Fibroblast of lung (primary cell): Measurements from ENCODE around the gene NRAP.

Source experiments
- CTCF ChIP-seq, 2 donors: IDR thresholded peaks in 1 of 2; conservative IDR thresholded peaks in 1 of 2; 1 replicate in 1 of 2; 2 replicates in 1 of 2; pipeline ENCODE4 v1.5.1; 2011 to 2012; ENCODE audit warnings: low read length in 2 of 2, control low read depth in 1 of 2, inconsistent platforms in 1 of 2, low read depth in 1 of 2, mild to moderate bottlenecking in 1 of 2
- EZH2 ChIP-seq: IDR thresholded peaks from 2 replicates; pipeline ENCODE4 v1.5.1; 2012; ENCODE audit warnings: low read length, control low read depth, mild to moderate bottlenecking; ENCODE audit errors: missing control alignments

- no peak for TF ChIP-seq EZH2
- no peak for TF ChIP-seq CTCF (conservative IDR thresholded peaks at IDR 0.05 in 1 of 2, IDR thresholded peaks at IDR 0.05 in 1 of 2; ENCODE audit: low read depth in 1 of 2, low read length in 2 of 2)
Observed at GRCh38 chr10:113613977-113614690, 49.7 kb downstream of the NRAP start.
